RWPE1 (cell line): ENCODE data around the gene RNF130.

Experiments
- CTCF ChIA-PET: fragments of 350-600 bp; sonication (Branson Sonifier 250); formaldehyde crosslinking; extraction: SDS; loops from one replicate; lab custom pipeline; 2021; lab: Yijun Ruan, JAX
- POLR2A ChIA-PET: fragments of 400-600 bp; formaldehyde crosslinking; extraction: SDS; loops from one replicate; lab custom pipeline; 2020; ENCODE audit warnings: antibody characterized with exemption; ENCODE audit not compliant: low non-redundant PET; lab: Yijun Ruan, JAX
- DNase-seq: peaks from one replicate; pipeline ENCODE4 v3.0.0; 2012; ENCODE audit warnings: low spot score
- H3K27ac ChIP-seq: fragments of 450-650 bp; 2 replicates; pipeline ENCODE4 v1.5.1; 2017
- TF ChIP-seq, protein P1 (sequence below): fragments of 450-650 bp; conservative IDR thresholded peaks from 2 replicates; pipeline ENCODE4 v1.5.1; 2017; ENCODE audit warnings: low read depth, mild to moderate bottlenecking

Gene RNF130

DNA sequence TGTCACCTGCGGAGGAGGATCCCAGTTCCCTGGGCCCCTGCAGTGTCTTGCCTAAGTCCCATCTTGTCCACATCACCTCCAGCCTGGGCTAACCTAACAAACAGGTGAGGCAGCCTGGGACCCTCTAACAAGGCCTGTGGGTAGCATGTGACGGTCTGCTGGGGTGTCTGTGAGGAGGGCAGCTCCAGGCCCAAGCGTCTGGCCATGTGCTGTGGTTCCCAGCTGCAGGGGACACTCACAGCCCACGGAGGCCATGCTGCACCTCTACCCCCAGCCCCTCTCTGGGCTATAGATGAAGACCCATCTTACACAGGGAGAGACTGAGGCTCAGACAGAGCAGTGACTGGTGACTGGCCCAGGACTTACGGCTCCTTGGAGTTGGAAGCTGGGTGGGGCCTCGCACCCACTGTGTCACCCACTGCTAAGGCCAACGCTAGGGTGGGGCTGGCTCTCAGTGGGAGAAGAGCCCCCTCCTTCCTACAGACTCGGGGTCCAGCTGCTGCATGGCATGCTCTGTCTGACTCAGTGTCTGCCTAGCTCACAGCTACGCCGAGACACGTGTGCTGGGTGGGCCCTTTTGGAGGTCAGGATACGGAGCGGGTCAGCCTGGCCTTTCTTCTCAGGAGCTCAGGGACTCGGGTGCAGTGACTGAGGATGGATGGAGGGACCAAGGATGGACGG, 40.8 kb upstream of the RNF130 start:
- ChIA-PET POLR2A (no interaction called here), CTCF (no interaction called here)
- H3K27ac ChIP-seq = no peak overlapping the region
- TF ChIP-seq, protein P1, sequence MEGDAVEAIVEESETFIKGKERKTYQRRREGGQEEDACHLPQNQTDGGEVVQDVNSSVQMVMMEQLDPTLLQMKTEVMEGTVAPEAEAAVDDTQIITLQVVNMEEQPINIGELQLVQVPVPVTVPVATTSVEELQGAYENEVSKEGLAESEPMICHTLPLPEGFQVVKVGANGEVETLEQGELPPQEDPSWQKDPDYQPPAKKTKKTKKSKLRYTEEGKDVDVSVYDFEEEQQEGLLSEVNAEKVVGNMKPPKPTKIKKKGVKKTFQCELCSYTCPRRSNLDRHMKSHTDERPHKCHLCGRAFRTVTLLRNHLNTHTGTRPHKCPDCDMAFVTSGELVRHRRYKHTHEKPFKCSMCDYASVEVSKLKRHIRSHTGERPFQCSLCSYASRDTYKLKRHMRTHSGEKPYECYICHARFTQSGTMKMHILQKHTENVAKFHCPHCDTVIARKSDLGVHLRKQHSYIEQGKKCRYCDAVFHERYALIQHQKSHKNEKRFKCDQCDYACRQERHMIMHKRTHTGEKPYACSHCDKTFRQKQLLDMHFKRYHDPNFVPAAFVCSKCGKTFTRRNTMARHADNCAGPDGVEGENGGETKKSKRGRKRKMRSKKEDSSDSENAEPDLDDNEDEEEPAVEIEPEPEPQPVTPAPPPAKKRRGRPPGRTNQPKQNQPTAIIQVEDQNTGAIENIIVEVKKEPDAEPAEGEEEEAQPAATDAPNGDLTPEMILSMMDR = no peak
- DNase-seq = no peak

DNA sequence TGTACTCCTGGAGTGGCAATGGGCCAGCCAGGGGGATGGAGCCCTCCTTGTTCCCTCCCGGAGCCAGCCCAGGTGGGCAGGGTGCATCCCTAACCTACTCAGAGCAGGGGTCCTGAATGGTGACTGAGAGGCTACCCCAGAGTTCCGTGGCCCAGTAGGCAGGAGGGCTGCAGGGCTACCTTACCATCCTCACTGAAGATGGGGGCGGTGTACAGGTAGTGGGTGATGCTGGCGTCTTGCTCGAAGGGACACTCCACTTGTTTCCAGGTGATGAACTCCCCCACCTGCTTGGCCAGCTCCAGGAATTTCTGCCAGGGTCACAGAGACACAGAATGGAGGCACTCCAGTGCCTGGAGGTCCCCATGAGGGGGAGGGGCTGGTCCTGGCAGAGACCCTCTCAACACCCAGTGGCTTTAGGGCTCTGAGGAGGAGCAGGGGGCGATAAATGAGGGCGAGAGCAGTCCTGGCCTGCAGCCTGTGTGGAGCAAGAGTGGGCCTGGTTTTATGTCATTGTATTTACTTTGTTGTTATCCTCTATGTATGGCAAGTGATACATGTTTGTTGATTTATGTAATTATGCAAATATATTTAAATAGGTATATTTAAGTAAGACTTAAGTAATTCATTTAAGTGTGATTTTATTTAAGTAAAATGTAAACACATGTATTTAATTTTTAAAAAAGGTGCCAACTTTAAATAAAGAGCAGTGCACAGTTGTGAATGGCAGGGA, 39.9 kb upstream of the RNF130 start:
- POLR2A ChIA-PET = no interaction called here
- no peak overlapping the region for H3K27ac ChIP-seq
- CTCF ChIA-PET = no interaction called here
- TF ChIP-seq, protein P1 = no peak
- no peak for DNase-seq

DNA sequence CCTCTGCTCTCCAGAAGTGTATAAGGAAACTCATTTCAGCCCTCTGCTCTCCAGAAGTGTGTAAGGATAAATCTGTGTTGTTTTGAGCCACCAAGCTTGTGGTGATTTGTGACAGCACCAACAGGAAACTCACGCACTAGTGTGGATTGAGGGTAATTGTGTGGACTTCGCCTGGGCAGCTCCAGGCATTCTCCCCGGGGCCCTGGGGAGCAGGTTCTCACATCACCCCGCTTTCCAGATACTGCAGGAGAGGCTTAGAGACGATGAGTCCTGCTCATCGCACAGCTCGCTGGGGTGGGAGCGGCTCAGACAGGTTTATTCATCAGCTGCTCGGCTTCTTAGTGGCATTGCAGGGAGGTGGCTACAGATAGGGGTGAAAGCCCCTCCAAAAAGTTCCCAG, 38.4 kb upstream of the RNF130 start:
- no peak overlapping the region for H3K27ac ChIP-seq
- no peak for DNase-seq
- CTCF ChIA-PET = interaction anchor here (0.6 kb wide), 1 partner anchor 241 kb away, joined by 4 read pairs; no protein-coding TSS in a partner anchor
- POLR2A ChIA-PET = no interaction called here
- TF ChIP-seq, protein P1 = no peak

DNA sequence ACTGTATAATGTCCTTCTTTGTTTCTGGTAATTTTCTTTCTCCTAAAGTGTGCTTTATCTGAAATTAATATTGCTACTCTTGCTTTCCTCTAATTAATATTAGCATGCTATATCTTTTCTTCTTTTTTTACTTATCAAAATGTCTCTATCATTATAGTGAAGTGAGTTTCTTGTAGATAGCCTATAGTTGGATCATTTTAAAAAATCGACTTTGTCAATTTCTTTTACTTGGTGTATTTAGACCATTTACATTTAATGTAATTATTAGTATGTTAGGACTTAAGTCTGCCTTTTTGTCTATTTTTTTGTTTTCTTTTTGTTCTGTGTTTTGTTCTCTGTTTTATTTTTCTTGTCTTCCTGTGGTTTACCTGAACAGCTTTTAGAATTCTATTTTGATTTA, 35.4 kb upstream of the RNF130 start:
- ChIA-PET POLR2A (no interaction called here), CTCF (no interaction called here)
- TF ChIP-seq, protein P1 = no peak
- no peak for DNase-seq
- no peak overlapping the region for H3K27ac ChIP-seq

DNA sequence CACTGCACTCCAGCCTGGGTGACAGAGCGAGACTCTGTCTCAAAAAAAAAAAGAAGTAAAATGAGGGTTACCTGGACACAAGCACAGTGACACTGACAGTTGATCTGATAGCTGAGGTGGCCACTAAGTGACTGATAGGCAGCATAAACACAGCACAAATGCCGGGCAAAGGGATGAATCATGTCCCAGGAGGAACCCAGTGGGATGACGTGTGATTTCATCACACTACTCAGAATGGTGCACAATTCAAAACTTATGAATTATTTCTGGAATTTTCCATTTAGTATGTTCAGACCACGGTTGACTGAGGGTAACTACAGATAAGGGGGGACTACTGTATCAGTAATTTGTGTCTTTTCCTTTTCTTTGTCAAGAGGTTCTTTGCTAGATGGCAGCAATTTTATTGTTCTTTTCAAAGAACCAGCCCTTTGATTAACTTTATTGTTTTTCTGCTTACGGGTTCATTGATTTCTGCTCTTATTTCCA, 34.3 kb upstream of the RNF130 start:
- ChIA-PET CTCF (no interaction called here), POLR2A (no interaction called here)
- no peak for DNase-seq
- TF ChIP-seq, protein P1 = no peak
- H3K27ac ChIP-seq = no peak overlapping the region

DNA sequence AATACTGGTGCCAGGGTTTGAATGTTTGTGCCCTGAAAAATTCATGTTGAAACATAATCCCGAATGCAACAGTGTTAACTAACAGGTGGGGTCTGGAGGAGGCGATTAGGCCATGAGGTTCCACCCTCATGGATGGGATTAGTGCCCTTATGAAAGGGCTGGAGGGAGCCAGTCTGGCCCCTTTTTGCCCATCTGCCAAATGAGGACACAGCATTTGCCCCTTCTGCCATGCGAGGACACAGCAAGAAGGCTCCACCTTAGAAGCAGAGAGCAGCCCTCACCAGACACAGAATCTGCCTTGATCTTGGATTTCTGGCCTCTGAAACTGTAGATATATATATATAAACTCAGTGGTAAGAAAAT, 32.6 kb upstream of the RNF130 start:
- ChIA-PET POLR2A (no interaction called here), CTCF (interaction anchor here (0.8 kb wide), 1 partner anchor 195 kb away, joined by 4 read pairs; no protein-coding TSS in a partner anchor)
- TF ChIP-seq, protein P1 = no peak
- DNase-seq = no peak
- H3K27ac ChIP-seq = no peak overlapping the region
